ENCODE measurements around the gene OR1L6.

The OR1L6 gene

DNA sequence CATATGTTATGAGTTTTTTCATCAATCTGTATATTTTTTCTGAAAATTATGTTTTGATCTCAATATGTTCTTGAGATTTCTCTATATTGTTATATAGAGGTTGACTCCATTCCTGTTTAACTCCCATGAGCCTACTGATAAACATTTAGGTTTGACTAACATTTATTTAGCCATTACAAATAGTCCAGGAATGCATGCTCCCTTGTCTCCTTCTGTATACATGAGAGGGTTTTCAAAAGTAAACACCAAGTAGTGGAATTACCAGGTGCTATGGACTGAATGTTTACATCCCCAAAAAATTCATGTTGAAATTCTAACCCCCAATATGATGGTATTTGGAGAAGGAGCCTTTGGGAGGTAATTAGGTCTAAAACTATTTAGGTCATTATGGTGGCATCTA is 43.2 kb downstream of the OR1L6 start:
- H3K9ac ChIP-seq (ENCODE audit: low read length): no peak overlapping the region
- H3K4me1 ChIP-seq (ENCODE audit: insufficient read depth, low read length): no peaks in the 10 kb centered on the region
- H3K9me3 ChIP-seq (ENCODE audit: low read length): no peaks in the 10 kb centered on the region
- H3K4me3 ChIP-seq (ENCODE audit: low read depth in 1 of 2, low read length in 2 of 2): no peak overlapping the region
- H3K36me3 ChIP-seq (ENCODE audit: insufficient read depth, low read length): no peaks in the 10 kb centered on the region
- no peak overlapping the region for H3K27ac ChIP-seq (ENCODE audit: low read depth, low read length)
- no peaks in the 10 kb centered on the region for H3K27me3 ChIP-seq (ENCODE audit: control insufficient read depth in 1 of 2, insufficient read depth in 2 of 2, low read length in 2 of 2)

DNA sequence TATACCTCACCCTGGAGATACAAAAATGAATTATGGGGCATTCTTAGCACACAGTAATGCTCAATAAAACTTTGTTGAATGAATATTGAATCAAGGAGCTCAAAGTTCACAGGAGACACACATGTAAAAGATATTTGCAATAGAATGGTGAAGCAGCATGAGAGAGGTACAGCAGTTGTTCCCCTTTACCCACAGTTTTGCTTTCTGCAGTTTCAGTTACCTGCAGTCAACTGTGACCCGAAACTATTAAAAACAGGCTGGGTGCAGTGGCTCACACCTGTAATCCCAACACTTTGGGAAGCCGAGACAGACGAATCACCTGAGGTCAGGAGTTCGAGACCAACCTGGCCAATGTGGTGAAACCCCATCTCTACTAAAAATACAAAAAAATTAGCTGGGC is 44.2 kb downstream of the OR1L6 start:
- no peak overlapping the region for H3K27ac ChIP-seq (ENCODE audit: low read depth, low read length)
- no peak overlapping the region for H3K9ac ChIP-seq (ENCODE audit: low read length)
- no peaks in the 10 kb centered on the region for H3K36me3 ChIP-seq (ENCODE audit: insufficient read depth, low read length)
- H3K9me3 ChIP-seq (ENCODE audit: low read length): no peaks in the 10 kb centered on the region
- no peak overlapping the region for H3K4me3 ChIP-seq (ENCODE audit: low read depth in 1 of 2, low read length in 2 of 2)
- H3K4me1 ChIP-seq (ENCODE audit: insufficient read depth, low read length): no peaks in the 10 kb centered on the region
- H3K27me3 ChIP-seq (ENCODE audit: control insufficient read depth in 1 of 2, insufficient read depth in 2 of 2, low read length in 2 of 2): no peaks in the 10 kb centered on the region

DNA sequence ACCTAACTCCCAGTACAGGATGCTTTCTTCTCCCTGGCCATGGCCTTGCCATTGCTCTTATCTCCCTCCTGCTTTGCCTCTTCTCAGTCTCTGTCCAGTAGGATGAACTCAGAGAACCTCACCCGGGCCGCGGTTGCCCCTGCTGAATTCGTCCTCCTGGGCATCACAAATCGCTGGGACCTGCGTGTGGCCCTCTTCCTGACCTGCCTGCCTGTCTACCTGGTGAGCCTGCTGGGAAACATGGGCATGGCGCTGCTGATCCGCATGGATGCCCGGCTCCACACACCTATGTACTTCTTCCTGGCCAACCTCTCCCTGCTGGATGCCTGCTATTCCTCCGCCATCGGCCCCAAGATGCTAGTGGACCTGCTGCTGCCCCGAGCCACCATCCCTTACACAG is 46.7 kb downstream of the OR1L6 start, which contains the start of gene OR5C1:
TSS of gene OR5C1 (plus strand) at position 103 of the 400 bp plus-strand sequence. CDS start at position 103, 0 bp downstream.
- H3K9ac ChIP-seq (ENCODE audit: low read length): no peak within 1 kb of the TSS
- H3K27ac ChIP-seq (ENCODE audit: low read depth, low read length): no peak within 1 kb of the TSS
- H3K27me3 ChIP-seq (ENCODE audit: control insufficient read depth in 1 of 2, insufficient read depth in 2 of 2, low read length in 2 of 2): no peaks in the 10 kb centered on the region
- H3K36me3 ChIP-seq (ENCODE audit: insufficient read depth, low read length): no peaks in the 10 kb centered on the region
- no peak within 1 kb of the TSS for H3K4me3 ChIP-seq (ENCODE audit: low read depth in 1 of 2, low read length in 2 of 2)
- H3K4me1 ChIP-seq (ENCODE audit: insufficient read depth, low read length): no peaks in the 10 kb centered on the region
- no peaks in the 10 kb centered on the region for H3K9me3 ChIP-seq (ENCODE audit: low read length)

DNA sequence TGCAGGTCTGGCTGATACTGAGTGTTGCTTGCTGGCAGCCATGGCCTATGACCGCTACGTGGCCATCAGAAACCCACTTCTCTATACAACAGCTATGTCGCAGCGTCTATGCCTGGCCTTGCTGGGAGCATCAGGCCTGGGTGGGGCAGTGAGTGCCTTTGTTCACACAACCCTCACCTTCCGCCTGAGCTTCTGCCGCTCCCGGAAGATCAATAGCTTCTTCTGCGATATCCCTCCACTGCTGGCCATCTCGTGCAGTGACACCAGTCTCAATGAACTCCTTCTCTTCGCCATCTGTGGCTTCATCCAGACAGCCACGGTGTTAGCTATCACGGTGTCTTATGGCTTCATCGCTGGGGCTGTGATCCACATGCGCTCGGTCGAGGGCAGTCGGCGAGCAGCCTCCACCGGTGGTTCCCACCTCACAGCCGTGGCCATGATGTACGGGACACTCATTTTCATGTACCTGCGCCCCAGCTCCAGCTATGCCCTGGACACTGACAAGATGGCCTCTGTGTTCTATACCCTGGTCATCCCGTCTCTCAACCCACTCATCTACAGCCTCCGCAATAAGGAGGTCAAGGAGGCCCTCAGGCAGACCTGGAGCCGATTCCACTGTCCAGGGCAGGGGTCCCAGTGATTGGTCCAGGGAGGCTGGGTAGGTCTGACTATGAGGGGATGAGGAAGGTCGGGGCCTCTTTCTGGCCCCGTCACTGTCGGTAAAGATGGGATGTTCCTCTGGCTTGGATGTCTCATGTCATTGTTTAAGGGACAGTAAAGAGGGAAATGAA is 47.3 kb downstream of the OR1L6 start:
- H3K36me3 ChIP-seq (ENCODE audit: insufficient read depth, low read length): no peaks in the 10 kb centered on the region

DNA sequence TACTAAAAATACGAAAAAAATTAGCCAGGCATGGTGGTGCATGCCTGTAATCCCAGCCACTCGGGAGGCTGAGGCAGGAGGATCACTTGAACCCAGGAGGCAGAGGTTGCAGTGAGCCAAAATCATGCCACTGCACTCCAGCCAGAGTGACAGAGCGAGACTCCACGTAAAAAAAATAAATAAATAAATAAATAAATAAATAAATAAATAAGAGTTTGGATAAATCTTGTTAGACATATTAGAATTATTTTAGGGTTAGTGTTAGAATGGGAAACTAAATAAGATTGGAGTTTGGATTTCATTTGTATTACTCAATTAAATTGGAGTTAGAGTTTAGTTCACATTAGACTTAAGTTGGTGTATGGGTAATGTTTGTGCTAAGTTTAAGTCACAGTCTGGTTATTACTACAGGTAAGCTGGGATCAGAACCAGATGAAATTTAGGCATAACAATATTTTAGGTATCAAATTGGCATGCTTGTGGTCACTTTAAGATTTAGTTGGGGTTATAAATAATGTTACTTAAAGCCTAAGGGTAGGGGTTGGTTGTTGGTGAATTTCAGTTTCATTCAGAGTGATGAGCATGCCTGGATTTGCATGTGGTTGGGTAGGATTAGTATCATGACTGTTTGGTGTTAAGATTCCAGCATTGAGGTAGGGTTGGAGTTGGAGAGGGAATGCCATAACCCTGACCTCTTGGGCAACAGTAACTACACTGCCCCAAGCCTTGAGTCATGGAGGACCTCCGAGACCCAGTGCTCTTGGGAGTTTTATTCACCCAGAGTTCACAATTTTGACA is 50.0 kb downstream of the OR1L6 start:
- Histone ChIP-seq H3K27ac (ENCODE audit: low read depth, low read length) (no peak overlapping the region), H3K27me3 (ENCODE audit: control insufficient read depth in 1 of 2, insufficient read depth in 2 of 2, low read length in 2 of 2) (no peaks in the 10 kb centered on the region), H3K4me3 (ENCODE audit: low read depth in 1 of 2, low read length in 2 of 2) (no peak overlapping the region), H3K4me1 (ENCODE audit: insufficient read depth, low read length) (no peaks in the 10 kb centered on the region), H3K36me3 (ENCODE audit: insufficient read depth, low read length) (no peaks in the 10 kb centered on the region), H3K9ac (ENCODE audit: low read length) (no peak overlapping the region), H3K9me3 (ENCODE audit: low read length) (no peaks in the 10 kb centered on the region)

More for the DNA sequence above, 47.3 kb downstream of the OR1L6 start:
- H3K4me1 ChIP-seq (ENCODE audit: insufficient read depth, low read length): no peaks in the 10 kb centered on the region
- no peak overlapping the region for H3K9ac ChIP-seq (ENCODE audit: low read length)
- no peak overlapping the region for H3K27ac ChIP-seq (ENCODE audit: low read depth, low read length)
- H3K27me3 ChIP-seq (ENCODE audit: control insufficient read depth in 1 of 2, insufficient read depth in 2 of 2, low read length in 2 of 2): no peaks in the 10 kb centered on the region
- no peaks in the 10 kb centered on the region for H3K9me3 ChIP-seq (ENCODE audit: low read length)
- H3K4me3 ChIP-seq (ENCODE audit: low read depth in 1 of 2, low read length in 2 of 2): no peak overlapping the region

DNA sequence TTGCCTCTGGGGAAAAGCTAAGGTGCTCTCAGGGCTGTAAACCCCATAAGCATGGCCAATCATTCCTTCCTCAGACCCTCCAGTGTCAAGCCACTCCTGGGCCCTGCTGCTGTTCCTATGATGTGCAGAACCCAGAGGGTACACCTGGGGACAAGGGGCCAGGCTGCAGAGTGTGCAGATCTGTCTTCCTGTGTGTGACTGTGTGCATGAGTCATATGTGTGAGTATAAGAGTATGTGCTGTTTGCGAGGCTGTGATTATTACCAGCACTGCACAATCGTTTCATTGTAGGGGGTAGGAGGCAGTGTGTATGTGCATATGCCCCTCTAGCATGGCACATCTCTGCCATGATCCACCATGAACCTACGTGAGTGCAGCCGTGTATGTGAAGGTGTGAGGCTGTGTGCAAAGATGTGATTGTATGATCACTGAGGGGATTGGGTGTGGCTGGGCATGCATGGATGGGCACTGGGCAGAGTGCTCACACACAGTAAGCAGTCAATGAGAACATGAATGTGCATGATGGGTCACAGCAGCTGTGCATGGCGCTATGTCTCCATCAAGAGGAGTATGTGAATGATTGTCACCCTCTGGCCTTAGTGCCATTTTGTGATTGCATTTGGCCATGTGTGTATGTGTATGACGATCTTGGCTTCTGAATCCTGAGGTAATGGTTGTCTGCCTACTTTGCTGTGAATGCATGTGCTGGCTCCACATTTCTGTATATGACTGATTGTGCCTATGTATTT is 55.4 kb downstream of the OR1L6 start:
- Histone ChIP-seq H3K9ac (ENCODE audit: low read length) (no peak overlapping the region), H3K27ac (ENCODE audit: low read depth, low read length) (no peak overlapping the region), H3K4me1 (ENCODE audit: insufficient read depth, low read length) (no peaks in the 10 kb centered on the region), H3K36me3 (ENCODE audit: insufficient read depth, low read length) (no peaks in the 10 kb centered on the region), H3K4me3 (ENCODE audit: low read depth in 1 of 2, low read length in 2 of 2) (no peak overlapping the region), H3K9me3 (ENCODE audit: low read length) (no peaks in the 10 kb centered on the region), H3K27me3 (ENCODE audit: control insufficient read depth in 1 of 2, insufficient read depth in 2 of 2, low read length in 2 of 2) (no peaks in the 10 kb centered on the region)

Measured in muscle layer of colon (tissue), 2 donors.